T-helper 1 cell treated with Interleukin-12 subunit alpha and Interleukin-12 subunit beta and Interleukin-4 antibody, amounts not matched to agents 30 ng/mL and 1 ng/mL, for 36 hours (primary cell): ENCODE results near the gene LINC01488. TPM values are rescaled to one million over a fixed set of nuclear protein-coding genes. Genes with fewer than 3 reads are reported as not detected.

Experiments used
- intact Hi-C: fragments of 100-400 bp; cut with micrococcal nuclease; formaldehyde crosslinking; loops from one replicate; pipeline ENCODE4 v1.15.1; 2024
- total RNA-seq: library from RNA; stranded (reverse); gene quantifications from 2 replicates; pipeline ENCODE4 v1.2.3, GENCODE V29; 2022

Gene LINC01488
- total RNA-seq, 1 donor from 2014 or later, result not detected

DNA sequence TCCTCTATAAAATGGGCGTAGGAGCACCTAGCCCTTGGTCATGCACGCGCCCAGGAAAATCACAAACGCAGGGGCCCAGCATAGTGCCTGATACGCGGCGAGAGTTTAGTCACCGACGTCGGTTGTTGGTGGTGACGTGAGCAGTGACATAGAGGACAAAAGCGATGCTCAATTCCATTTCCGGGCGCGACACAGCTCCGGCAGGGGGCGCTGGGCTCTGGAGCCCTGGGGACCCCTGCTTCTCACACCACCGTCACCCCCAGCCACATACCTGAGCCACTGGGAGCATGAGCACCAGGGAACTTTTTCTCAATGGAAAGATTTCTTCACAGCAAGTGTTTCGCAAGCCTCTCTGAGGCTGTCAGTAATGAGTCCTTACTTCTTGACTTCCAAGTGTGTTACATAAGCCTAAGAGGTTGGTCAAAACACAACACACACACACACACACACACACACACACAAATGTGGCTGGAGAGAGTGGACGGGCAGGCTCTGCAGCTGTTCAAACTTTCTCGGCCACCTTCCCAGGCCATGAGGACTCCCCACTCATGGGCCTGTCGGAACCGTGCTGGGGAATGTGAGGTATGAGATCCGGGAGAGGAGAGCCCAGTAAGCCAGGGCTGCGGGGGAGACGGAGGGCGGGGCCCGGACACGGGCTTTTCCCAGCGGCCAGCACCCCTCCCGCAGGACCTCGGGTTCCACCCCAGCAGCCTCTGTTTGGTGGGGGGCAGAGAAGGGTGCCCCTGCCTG, 36.9 kb upstream of the LINC01488 start:
- intact Hi-C loops, result no loop called here

DNA sequence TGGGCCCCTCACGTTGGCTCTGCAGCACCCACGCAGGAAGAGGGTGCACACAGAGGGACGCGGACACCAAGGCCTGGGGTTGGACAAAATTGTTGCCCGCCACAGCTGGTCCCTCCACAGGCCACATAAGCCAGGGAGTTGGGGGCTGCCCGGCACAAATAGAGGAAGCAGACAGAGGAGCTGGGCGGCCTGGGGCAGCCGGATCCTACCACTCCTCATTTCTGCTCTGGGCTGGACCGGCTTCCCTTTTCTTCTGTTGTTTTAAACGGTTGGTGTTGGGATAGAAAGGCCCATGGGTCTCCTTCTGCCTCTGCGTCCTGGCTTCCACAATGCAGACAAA, 36.4 kb upstream of the LINC01488 start:
- intact Hi-C loops, result no loop called here

DNA sequence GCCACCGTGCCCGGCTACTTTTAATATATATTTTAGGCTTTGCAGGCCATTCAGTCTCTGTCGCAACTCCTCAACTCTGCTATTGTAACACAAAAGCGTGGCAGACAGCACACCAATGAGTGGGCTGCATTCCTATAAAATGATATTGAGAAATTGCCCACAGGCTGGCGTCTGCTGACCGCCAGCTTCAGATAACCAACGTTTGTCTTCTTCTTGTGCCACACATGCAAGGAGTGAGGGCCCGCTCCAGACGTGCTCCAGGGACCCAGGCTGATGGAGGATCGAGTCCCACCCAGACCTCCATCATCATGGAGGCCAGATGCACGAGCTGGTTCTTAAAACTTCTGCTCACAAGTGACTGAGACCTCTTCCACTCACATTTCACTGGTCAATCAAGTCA, 35.4 kb upstream of the LINC01488 start:
- intact Hi-C loops, result no loop called here

DNA sequence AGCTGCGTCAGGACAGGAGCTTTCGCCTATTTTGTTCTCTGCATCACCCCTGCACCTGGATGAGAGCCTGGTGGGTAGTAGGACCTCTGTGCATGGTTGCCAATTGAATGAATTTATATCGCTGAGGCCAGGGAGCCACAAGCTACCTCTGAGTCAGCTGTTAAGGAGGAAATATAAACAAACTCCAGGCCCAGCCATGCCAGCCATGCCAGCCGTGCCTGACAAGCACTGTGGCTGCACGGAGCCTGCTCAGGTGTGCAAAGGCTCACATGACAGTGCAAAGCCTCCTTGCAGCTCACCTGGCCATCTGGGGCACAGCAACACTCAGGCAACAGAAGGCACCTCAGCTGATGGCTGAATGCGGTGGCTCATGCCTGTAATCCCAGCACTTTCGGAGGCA, 33.7 kb upstream of the LINC01488 start:
- intact Hi-C loops, result no loop called here

DNA sequence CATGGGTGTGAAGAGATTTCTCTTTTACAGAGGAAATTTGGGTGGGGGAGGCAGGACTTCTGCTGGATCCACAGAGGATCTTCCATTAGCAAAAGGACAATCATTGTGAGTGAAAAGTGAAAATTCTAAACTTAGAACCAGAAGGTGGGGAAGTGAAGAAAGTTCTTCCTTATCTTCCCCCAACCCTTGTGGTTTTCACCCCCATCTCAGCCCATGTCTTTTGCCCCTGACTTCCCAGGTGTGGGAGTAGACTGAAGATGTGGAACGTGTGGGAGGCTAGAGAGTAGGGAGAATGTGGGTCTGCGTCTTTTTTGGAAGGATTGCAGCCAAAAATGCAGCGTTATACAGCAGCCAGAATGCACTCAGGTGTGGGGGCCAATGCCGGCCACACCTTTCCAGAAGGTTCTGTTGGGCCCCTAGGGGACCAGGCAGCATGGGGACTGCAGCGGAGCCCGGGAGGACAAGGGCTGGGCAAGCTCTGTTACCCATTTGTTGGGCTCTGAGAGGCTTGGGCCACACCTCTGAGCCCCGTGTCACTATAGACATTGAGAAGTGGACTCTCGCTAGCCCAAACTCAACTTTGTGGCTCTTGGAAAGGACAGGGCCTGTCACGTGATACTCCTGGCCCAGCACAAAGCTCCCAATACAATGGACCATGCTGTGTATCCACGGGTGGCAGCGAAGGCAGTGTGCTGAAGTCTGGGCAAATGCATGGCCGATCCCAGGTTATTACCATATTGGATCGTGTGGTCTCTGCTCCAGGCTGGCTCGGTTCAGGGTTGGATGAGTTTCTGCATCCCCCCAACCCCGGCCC, 32.8 kb upstream of the LINC01488 start:
- intact Hi-C loops, result no loop called here

DNA sequence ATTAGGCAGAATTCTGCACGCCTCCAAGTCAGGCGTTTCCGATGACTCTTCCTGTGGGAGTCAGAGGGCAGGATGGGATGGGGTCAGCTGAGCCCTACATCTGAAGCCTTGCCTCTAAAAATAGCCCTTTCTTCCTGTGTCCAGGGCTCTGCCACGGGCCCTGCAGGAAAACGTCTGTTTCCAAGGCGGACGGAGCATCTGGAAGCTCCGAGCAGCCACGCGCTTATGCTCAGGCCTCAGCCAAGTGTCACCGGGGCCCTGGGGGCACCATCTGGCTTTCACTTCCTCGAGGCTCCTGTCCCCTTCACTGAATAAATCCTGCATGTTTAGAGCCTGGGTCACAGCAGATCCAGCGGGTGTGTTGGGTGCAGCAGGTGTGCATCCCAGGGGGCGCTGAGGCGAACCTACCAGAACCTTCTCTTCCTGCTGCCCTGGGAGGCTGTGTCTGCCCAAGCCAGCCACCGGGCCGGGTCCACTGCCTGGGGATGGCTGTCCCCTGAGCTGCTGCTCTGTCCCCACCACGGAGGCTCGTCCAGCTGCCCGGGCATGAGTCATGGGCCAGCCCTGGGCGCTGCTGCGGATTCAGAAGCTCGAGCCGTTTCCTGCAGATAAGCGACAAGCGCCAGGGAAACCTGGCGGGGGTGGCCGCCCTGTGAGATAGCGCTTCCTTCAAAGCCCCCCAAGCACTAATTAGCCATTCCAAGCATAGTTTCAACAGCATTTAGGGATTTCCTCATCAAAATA, 32.0 kb upstream of the LINC01488 start:
- intact Hi-C loops, result no loop called here

DNA sequence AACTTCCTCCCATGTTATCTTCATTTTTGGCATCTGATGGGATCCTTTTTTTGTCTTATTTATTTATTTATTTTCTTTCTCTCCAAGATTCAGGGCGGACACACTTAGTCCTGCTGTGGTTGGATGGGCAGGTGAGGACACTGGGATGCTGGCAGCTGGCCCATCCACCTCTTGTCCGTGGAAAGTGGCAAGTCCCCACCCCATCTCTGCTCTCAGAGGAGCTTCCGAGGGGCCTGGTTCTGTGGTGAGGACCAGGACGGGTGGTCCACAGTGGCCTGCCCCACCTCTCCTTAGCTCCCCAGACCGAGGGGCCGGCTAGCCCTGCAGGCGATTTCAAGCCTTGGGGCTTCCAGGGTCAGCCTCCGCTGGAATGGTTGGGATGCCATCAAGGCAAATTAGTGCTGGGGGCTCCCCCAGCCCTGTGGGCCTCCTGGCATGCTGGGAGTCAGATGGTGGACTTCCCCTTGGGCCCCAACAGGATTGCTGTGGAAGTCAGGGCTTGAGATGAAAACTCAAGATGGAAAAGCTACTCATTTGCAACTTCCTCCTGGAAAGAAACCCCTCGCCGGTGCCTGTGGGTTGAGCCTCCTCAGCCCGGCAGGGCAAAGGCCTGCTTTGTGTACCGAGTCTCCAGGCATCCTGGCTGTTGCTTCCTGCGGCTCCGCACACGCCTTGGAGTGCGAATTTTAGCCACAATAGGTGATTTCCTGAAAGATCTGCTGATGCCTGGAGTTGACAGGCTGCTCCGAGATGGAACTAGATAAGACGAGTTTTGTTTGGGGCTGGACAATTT, 31.2 kb upstream of the LINC01488 start:
- intact Hi-C loops, result no loop called here

DNA sequence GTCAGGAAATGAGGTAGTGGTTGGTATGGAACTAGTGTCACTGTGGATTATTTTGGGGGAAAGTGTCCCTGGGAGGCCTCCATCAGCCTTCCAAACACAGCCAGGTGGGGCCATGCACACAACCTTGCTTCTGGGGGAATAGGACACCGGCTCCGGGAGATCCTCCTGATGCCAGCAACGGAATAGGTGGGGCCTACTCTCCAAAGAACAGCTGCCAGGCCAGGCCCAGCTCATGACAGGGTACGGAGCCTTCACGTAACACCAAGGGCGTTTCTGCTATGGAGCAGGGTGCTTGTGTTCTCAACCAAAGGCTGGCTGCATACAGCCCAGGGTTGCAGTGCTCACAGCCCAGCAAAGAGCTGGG, 30.6 kb upstream of the LINC01488 start:
- intact Hi-C loops, result no loop called here

DNA sequence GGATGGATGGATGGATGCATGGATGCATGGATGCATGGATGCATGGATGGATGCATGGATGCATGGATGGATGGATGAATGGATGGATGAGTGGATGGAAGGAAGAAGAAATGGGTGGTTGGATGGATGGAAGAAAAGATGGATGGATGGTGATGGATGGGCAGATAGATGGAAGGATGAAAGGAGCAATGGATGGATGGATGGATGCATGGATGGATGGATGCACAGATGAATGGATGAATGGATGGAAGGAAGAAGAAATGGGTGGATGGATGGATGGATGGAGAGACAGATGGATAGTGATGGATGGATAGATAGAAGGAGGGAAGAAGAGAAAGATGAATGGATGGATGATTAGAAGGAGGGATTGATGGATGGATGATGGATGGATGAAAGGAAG, 30.2 kb upstream of the LINC01488 start:
- intact Hi-C loops, result no loop called here

DNA sequence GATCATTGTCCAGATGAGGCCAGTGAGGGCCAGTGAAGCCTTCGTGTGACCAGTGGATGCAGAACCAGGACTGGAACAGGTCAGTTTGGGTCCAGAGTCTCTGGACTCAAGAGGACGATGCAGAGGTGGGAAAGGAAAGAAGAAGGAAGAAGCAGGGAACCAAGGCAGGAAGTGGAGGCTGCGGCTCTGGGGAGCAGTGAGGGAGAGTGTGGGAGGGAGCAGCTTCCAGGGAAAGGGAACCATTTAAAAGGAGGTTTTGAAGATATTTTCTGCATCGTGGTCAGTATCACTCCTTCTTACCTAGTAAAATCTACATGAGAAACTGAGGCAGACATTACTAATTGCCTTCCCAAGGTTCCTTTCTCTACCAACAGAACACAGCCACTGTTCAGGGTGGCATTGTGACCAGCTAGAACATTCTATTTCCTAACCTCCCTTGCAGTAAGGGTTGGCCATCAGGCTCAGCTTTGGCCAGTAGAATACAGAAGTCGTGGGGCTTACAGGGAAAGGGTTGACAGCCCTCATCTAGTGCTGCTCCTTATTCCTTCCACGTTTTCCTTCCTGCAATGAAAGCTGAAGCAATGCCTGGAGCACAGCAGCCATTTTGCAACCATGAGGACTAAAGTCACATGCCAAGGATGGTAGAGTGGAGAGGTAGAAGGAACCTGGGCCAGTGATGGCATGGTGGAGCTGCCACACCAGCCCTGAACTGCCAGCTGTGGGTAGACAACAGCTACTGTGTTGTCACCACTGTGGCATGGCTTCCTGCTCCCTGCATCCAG, 29.1 kb upstream of the LINC01488 start:
- intact Hi-C loops, result no loop called here

DNA sequence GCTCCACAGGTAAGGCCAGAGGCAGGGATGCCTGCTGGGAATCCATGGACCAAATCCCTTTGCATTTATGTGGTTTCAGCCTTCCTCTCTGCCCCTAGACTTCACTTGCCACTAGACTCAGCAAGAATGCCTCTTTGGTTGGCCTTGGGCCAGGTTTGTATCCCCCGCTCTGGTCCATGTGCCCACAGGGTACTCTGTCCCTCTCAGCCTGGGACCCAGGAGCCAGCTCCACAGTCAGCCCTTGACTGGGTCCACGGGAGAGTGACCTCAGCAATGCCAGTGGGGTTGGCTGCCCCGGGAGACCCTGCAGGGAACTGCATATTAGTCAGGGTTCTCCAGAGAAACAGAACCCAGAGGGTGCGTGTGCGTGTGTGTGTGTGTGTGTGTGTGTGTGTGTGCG, 28.3 kb upstream of the LINC01488 start:
- intact Hi-C loops, result no loop called here

DNA sequence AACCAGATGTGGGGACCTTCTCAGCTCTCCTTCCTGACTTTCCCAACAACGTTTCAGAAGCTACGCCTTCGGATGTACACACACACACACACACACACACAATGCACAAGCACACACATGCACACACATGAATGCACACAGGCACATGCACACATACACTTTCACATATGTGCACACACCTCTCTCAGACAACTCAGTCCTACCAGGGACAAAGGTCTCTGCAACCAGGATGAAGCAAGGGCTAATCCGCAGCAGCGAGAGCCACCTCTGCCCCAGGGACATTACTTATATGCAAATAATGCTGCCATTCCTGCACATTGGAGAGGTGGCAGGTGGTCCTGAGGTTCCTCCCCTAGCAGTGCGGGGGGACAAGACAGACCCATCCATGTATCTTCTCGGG, 27.4 kb upstream of the LINC01488 start:
- intact Hi-C loops, result no loop called here

DNA sequence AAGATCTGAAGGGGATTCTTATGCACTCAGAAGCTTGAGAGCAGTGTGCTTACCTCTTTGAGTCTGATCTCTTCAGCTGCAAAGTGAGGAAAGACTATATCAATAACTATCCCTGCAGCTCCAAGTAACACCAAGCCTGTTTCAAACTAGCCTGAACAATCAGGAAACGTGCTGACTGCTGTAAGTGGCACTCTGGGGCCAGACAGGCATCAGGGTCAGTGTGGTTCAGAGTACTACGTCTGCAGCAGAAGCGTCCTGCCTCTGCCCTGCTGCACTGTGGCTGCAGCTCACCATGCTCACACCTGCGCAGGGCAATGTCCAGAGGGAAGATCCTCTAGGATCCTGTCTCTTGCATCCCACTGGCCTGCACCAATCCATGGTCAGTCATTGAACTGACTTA, 25.5 kb upstream of the LINC01488 start:
- intact Hi-C loops, result no loop called here

DNA sequence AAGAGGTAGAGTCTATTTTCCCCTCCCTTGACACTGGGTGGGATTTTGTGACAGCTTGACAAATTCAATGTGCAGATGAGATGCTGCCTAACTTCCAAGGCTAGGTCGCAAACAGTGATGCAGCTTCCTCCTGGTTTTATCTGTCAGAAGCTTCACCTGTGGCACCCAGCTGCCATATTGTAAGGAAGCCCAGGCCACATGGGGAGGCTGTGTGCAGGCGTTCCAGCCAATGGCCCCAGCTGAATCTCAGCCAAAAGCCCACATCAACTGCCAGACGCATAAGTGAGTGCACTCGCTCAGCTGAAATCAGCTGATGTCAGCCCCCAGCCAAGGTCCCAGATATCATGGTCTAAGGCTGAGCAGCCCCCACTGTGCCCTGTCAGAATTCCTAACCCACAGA, 24.8 kb upstream of the LINC01488 start:
- intact Hi-C loops, result no loop called here

DNA sequence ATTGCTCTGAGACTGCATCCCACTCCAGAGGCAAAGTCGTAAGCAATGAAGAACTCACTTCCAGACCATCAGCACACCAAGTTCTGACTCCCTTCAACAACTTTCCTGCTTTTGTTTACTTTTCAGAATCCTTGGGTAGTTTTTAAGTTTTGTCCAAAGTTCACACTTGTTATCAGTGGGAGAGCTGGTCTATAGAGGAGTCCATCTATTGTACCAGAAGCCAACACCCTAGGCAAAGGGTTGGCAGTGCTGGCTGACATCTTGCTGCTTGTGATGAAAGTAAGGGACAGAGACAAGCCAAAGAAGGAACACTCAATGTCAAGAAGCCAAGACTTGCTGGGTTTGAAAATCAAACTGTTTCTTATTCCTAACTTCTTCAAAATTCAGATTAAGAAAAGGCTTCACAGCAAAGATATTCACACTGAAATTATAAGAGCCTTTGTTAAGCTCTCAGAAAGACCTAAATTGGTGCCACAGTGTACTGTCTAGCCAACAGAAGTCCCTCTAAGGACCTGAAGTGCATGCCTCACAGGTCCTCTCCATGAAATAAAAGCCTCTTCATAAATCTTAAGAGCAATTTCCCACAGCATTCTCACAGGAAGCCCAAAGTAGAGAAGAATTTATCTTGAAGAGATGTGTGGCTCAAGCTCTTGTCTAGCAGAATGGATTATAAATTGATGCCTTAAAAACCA, 21.5 kb upstream of the LINC01488 start:
- intact Hi-C loops, result loop anchor here (5.0 kb wide), 1 partner anchor 237 kb away; no protein-coding TSS in a partner anchor

DNA sequence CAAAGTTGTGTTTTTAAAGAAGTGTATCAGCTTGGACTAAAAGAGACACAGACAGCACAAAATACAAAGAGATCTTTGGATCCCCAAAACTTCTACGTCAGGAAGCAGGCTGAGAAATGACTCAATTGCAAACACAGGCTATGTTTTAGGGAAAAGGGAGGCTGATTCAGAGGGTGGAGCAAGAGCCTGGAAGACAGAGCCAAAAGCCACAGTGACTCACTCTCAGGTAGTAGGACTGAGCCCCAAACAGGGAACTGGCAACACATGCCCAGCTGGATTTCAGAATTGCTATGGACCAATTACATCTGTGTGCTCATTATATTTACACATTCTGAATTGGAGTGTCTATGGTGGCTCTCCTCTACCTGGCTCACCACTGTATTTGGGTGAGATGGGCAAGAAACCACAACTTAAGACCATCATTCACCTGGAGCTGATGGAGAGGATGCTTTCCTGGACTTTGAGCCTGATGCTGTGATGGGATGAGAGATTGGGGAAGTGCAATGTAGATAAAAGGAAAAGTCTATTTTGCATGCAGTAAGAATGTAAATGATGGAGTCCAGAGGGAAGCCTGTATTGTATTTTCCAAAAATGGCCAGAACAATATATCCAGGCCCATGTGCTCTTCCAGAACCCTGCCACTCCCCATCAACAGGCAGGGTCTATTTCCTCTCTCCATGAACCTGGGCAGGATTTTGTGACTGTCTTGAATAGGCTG, 20.8 kb upstream of the LINC01488 start:
- intact Hi-C loops, result loop anchor here (5.0 kb wide), 1 partner anchor 237 kb away; no protein-coding TSS in a partner anchor

DNA sequence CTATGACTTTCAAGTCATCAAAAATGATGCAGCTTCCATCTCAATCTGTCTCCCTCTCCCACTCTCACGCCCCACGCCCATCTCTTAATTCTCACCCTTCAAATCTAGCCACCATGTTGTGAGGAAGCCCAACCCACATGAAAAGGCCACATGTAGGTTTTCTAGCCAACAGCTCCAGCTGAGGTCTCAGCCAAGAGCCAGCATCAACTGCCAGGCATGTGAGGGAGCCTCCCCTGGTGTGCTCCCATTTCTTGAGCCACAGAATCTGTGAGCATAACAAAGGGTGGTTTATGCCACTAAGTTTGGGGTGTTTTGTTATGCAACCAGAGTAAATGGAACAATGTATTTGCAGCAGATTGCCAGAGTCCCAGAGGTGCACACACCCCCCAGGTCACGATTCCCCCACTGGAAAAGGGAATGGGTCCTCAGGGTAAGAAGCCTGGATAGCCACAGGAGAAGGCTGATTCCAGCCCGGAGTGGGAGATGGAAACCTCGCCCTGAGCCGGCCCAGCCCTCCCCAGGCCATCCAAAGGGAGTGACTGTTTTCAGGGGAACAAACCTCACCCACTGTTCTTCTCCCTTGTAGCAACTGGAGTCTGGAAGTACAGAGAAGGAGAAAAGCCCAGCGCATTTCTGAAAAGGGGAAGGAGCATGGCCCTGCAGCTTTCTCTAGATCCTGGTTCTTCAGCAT, 20.0 kb upstream of the LINC01488 start:
- intact Hi-C loops, result loop anchor here (5.0 kb wide), 1 partner anchor 236 kb away; no protein-coding TSS in a partner anchor

DNA sequence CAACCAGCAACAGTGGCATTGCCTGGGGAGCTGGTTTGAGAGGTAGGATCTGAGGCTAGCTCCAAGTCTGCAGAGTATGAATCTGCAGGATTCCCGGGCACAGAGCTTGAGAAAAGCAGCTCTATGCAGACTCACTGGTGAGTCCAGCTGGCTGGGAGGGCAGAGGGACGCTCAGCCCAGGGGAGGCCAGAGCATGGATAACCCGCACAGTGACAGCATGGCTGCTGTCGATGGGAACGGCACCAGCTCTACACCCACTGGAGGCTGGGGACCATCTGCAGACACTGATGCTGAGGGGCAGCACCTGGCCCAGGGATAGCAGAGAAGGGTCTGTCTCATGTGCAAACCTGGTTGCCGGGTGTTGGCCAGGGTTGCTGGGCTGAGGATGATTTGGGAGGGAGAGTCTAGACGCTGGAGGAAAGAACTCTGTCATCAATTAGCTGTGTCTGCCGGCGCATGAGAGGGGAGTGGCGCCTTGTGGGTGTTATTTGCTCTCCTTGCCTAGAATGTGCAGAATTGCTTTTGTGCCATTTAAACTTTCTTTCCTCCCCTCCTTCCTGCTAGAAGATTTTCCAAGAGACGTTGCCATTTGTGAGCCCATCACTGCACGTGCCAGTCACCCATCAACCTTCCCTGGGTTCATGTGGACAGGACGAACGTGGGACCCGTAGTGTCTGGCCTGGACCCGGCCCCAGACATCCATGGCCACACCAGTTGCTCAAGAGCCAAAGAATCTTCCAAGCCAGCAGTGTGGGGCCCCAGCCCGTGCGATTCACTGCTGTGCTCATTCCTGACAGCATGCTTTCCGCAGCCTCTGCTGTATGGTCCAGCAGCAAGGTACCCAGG, 19.1 kb upstream of the LINC01488 start:
- intact Hi-C loops, result loop anchor here (5.0 kb wide), 1 partner anchor 235 kb away; no protein-coding TSS in a partner anchor
